Sigmoid colon (tissue), 7 donors: ENCODE measurements around the gene LRIT2. TPM values are rescaled to one million over a fixed set of nuclear protein-coding genes. Genes with fewer than 3 reads are reported as not detected.

Experiments used
- DNase-seq: peaks from one replicate; pipeline ENCODE4 v3.0.0-alpha.2; 2019
- H3K27ac ChIP-seq, 4 donors: fragments of 200-600 bp; sonication (generic); one replicate each; pipeline ENCODE4 v1.5.1; 2016 to 2019; ENCODE audit warnings: mild to moderate bottlenecking in 1 of 4
- H3K27me3 ChIP-seq, 3 donors: fragments of 200-600 bp; sonication (generic); one replicate each; pipeline ENCODE4 v1.5.1; 2019; ENCODE audit warnings: mild to moderate bottlenecking in 1 of 3
- H3K36me3 ChIP-seq, 4 donors: fragments of 200-600 bp; sonication (generic); one replicate each; pipeline ENCODE4 v1.5.1; 2016 to 2019
- H3K4me1 ChIP-seq, 4 donors: fragments of 200-600 bp; sonication (generic); one replicate each; pipeline ENCODE4 v1.5.1; 2017 to 2019
- H3K4me3 ChIP-seq, 4 donors: fragments of 200-600 bp; sonication (generic); one replicate each; pipeline ENCODE4 v1.5.1; 2017 to 2019; ENCODE audit warnings: mild to moderate bottlenecking in 2 of 4, moderate library complexity in 1 of 4
- H3K9me3 ChIP-seq, 4 donors: fragments of 200-600 bp in 3 of 4; sonication (generic) in 3 of 4; one replicate each; pipeline versions ENCODE4 v1.5.1 to v1.6.1; 2013 to 2019
- CTCF ChIP-seq, 4 experiments: fragments of 450-650 bp in 3 of 4; fragments of 200-600 bp in 1 of 4; IDR thresholded peaks; one replicate each; pipeline ENCODE4 v1.5.1; 2016 to 2019; ENCODE audit warnings: antibody characterized with exemption in 4 of 4, mild to moderate bottlenecking in 3 of 4, moderate library complexity in 2 of 4
- EP300 ChIP-seq, 4 donors: sonication (generic); formaldehyde crosslinking; IDR thresholded peaks; one replicate each; pipeline ENCODE4 v1.6.1; 2017; ENCODE audit warnings: antibody characterized with exemption in 4 of 4
- POLR2A ChIP-seq, 2 donors: fragments of 450-650 bp; IDR thresholded peaks; one replicate each; pipeline ENCODE4 v1.6.1; 2016; ENCODE audit warnings: antibody characterized with exemption in 2 of 2, mild to moderate bottlenecking in 2 of 2, moderate library complexity in 2 of 2
- POLR2AphosphoS5 ChIP-seq, 4 donors: sonication (generic); formaldehyde crosslinking; IDR thresholded peaks; one replicate each; pipeline ENCODE4 v1.6.1; 2017; ENCODE audit warnings: antibody characterized with exemption in 4 of 4
- WGBS, 2 donors: extraction: QIAGEN DNeasy Blood & Tissue Kit; methylation state at CpG; one replicate each; pipeline ENCODE4 v1.1.7; 2013; 5-methylcytosine and 5-hydroxymethylcytosine counted together
- intact Hi-C: fragments of 100-400 bp; cut with DNase I; formaldehyde crosslinking; loops from one replicate; pipeline ENCODE4 v1.15.1; 2023
- polyA plus RNA-seq, 3 donors: library from polyadenylated mRNA; stranded (reverse); fragments of 200-250 nt; gene quantifications; one replicate each; pipeline ENCODE4 v1.2.3, GENCODE V29; 2013
- total RNA-seq, 4 donors: library from RNA; depleted of rRNA; stranded (reverse); fragments of >200 nt; gene quantifications; one replicate each; pipeline ENCODE4 v1.1.0, GENCODE V29; 2016
- donor health status: healthy with polysubstance abuse.
- donor health status: Bipolar disorder and iron deficiency.
- donor health status: healthy.

The LRIT2 gene
- total and polyA plus RNA-seq, 7 donors, result 0.03 TPM; not detected in 6

- H3K9me3 ChIP-seq, result no peaks in the 10 kb centered on the region
- H3K4me1 ChIP-seq, result peaks cover 0 to 7% (median 3%) of the 10 kb centered on the region in 4 donors
- TF ChIP-seq CTCF (IDR thresholded peaks at IDR 0.05), result no peak
- TF ChIP-seq EP300 (IDR thresholded peaks at IDR 0.05), result no peak
- TF ChIP-seq POLR2AphosphoS5 (IDR thresholded peaks at IDR 0.05), result no peak
- TF ChIP-seq POLR2A (IDR thresholded peaks at IDR 0.05), result no peak
- intact Hi-C loops, result no loop called here
- no peak overlapping the region for H3K4me3 ChIP-seq
- DNase-seq, result no peak
- H3K27me3 ChIP-seq, result peaks cover 0 to 4% (median 0%) of the 10 kb centered on the region in 3 donors
- WGBS, 2 donors, result 84 to 87% methylated on average over 5 of the region's 5 CpGs
- H3K36me3 ChIP-seq, result no peaks in the 10 kb centered on the region
- H3K27ac ChIP-seq, result no peak overlapping the region
Observed at GRCh38 chr10:84202349-84202748, 23.0 kb downstream of the LRIT2 start.

GRCh38 chr10:84201682-84202081, 23.7 kb downstream of the LRIT2 start:
- no peak overlapping the region for H3K4me3 ChIP-seq
- 83 to 91% methylated on average over 11 of the region's 11 CpGs for WGBS, 2 donors
- H3K4me1 ChIP-seq, result peaks cover 0 to 14% (median 8%) of the 10 kb centered on the region in 4 donors
- no peaks in the 10 kb centered on the region for H3K36me3 ChIP-seq
- no peak for DNase-seq
- no peak overlapping the region for H3K27ac ChIP-seq
- intact Hi-C loops, result no loop called here
- TF ChIP-seq POLR2AphosphoS5 (IDR thresholded peaks at IDR 0.05) (no peak), POLR2A (IDR thresholded peaks at IDR 0.05) (no peak), EP300 (IDR thresholded peaks at IDR 0.05) (no peak), CTCF (IDR thresholded peaks at IDR 0.05) (no peak)
- H3K9me3 ChIP-seq, result no peaks in the 10 kb centered on the region
- H3K27me3 ChIP-seq, result peaks cover 0 to 4% (median 0%) of the 10 kb centered on the region in 3 donors

- intact Hi-C loops, result no loop called here
Observed at GRCh38 chr10:84201244-84201606, 24.1 kb downstream of the LRIT2 start.

GRCh38 chr10:84200537-84201243, 24.7 kb downstream of the LRIT2 start:
- Histone ChIP-seq H3K36me3 (no peaks in the 10 kb centered on the region), H3K27ac (no peak overlapping the region), H3K4me3 (no peak overlapping the region), H3K4me1 (peaks cover 0 to 23% (median 18%) of the 10 kb centered on the region in 4 donors), H3K27me3 (peaks cover 0 to 8% (median 0%) of the 10 kb centered on the region in 3 donors), H3K9me3 (no peaks in the 10 kb centered on the region)
- DNase-seq, result peak; percentile 44
- WGBS, 2 donors, result 33 to 68% methylated on average over 11 of the region's 11 CpGs
- TF ChIP-seq CTCF (IDR thresholded peaks at IDR 0.05) (no peak), POLR2AphosphoS5 (IDR thresholded peaks at IDR 0.05) (no peak), EP300 (IDR thresholded peaks at IDR 0.05) (no peak), POLR2A (IDR thresholded peaks at IDR 0.05) (no peak)
- intact Hi-C loops, result no loop called here

More at GRCh38 chr10:84201244-84201606, 24.1 kb downstream of the LRIT2 start:
- Histone ChIP-seq H3K36me3 (no peaks in the 10 kb centered on the region), H3K4me3 (no peak overlapping the region), H3K27ac (no peak overlapping the region), H3K27me3 (peaks cover 0 to 4% (median 0%) of the 10 kb centered on the region in 3 donors), H3K9me3 (no peaks in the 10 kb centered on the region), H3K4me1 (peaks cover 0 to 18% (median 13%) of the 10 kb centered on the region in 4 donors)
- TF ChIP-seq POLR2AphosphoS5 (IDR thresholded peaks at IDR 0.05) (no peak), CTCF (IDR thresholded peaks at IDR 0.05) (no peak), EP300 (IDR thresholded peaks at IDR 0.05) (no peak)
- WGBS, 2 donors, result 10 to 49% methylated on average over 6 of the region's 6 CpGs
- DNase-seq, result peak; percentile 18
